WERI-Rb-1 (cell line): Measurements from ENCODE around the gene TUB.

Experiments
- DNase-seq: peaks from one replicate; pipeline ENCODE4 v3.0.0-alpha.2; 2020
- H3K27ac ChIP-seq: fragments of 250-450 bp; sonication (Bioruptor Pico); 2 replicates; pipeline ENCODE4 v1.5.1; 2020; ENCODE audit warnings: mild to moderate bottlenecking, moderate library complexity
- H3K27me3 ChIP-seq: fragments of 250-450 bp; sonication (Bioruptor Pico); 2 replicates; pipeline ENCODE4 v1.5.1; 2021; ENCODE audit warnings: mild to moderate bottlenecking, low read depth, moderate library complexity; ENCODE audit not compliant: insufficient read depth, severe bottlenecking
- H3K36me3 ChIP-seq: fragments of 250-450 bp; sonication (Bioruptor Pico); 2 replicates; pipeline ENCODE4 v1.5.1; 2020; ENCODE audit warnings: mild to moderate bottlenecking, moderate library complexity
- H3K4me3 ChIP-seq: 2 replicates; pipeline ENCODE4 v1.5.1; 2011; ENCODE audit warnings: low read depth, mild to moderate bottlenecking, control low read depth, low read length
- H3K9me3 ChIP-seq: fragments of 250-450 bp; sonication (Bioruptor Pico); 2 replicates; pipeline ENCODE4 v1.5.1; 2021; ENCODE audit warnings: mild to moderate bottlenecking, moderate library complexity; ENCODE audit not compliant: severe bottlenecking
- CTCF ChIP-seq: IDR thresholded peaks from 2 replicates; pipeline ENCODE4 v1.5.1; 2011; ENCODE audit warnings: low read depth, mild to moderate bottlenecking, control low read depth, inconsistent platforms, low read length

The TUB gene, protein sequence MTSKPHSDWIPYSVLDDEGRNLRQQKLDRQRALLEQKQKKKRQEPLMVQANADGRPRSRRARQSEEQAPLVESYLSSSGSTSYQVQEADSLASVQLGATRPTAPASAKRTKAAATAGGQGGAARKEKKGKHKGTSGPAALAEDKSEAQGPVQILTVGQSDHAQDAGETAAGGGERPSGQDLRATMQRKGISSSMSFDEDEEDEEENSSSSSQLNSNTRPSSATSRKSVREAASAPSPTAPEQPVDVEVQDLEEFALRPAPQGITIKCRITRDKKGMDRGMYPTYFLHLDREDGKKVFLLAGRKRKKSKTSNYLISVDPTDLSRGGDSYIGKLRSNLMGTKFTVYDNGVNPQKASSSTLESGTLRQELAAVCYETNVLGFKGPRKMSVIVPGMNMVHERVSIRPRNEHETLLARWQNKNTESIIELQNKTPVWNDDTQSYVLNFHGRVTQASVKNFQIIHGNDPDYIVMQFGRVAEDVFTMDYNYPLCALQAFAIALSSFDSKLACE

DNA sequence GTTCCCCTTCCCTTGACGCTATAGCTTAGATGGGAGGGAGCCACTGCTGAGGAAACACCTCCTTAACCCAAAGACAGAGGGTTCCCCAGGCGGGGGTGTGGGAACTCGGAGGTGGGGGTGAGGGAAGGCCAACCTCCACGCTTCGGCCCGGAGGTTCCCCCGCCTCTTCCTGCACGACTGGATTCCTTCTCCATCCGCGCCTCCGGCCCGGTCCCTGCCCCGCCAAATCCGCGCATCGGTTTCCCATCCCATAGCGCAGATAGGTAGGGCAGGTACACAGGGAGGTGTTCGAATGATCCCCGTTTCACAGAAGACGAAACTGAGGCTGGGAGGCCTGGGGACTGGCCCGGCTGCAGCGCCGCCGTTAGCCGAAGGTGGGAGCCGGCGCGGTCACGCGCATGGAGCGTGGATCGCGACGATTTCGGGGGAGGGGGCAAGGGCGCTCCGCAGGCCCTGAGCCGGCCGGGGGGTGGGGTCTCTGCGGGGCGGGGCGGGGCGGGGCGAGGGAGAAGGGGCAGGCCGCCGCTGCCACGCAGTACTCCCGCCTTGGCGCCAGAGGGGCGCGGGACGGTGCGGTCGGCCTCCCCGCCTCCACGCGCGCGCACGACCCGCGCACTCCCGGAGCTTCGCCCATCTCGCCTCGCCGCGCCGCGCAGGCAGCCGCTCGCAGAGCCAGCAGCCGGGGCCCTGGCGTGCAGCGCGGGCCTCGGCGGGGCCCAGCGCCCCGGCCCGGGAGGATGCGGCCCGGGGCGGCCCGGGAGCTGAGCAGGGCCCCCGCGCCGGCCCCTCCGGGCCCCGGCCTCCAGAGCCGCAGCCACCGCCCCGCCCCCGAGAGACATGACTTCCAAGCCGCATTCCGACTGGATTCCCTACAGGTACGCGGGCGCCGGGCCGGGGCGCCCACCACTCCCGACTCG lies at the start of gene TUB:
TSS of gene TUB (plus strand) at position 538 of the 917 bp plus-strand sequence. CDS start at position 838, 300 bp downstream.
- no peak for TF ChIP-seq CTCF
- no peaks in the 10 kb centered on the region for H3K9me3 ChIP-seq
- no peaks in the 10 kb centered on the region for H3K36me3 ChIP-seq
- no peak for DNase-seq
- H3K4me3 ChIP-seq = no peak within 1 kb of the TSS
- H3K27ac ChIP-seq = no peak within 1 kb of the TSS
- H3K27me3 ChIP-seq = no peaks in the 10 kb centered on the region

- Histone ChIP-seq H3K9me3 (no peaks in the 10 kb centered on the region), H3K36me3 (no peaks in the 10 kb centered on the region), H3K4me3 (no peak overlapping the region), H3K27me3 (no peaks in the 10 kb centered on the region), H3K27ac (peak overlapping the region; percentile 73)
- no peak for TF ChIP-seq CTCF
- no peak for DNase-seq
Measured at GRCh38 chr11:8031248-8032115, 49.5 kb upstream of the TUB start.

GRCh38 chr11:8032122-8032521 lies 48.9 kb upstream of the TUB start:
- H3K4me3 ChIP-seq = no peak overlapping the region
- no peak for DNase-seq
- peak overlapping the region; percentile 73 for H3K27ac ChIP-seq
- no peak for TF ChIP-seq CTCF
- no peaks in the 10 kb centered on the region for H3K36me3 ChIP-seq
- no peaks in the 10 kb centered on the region for H3K27me3 ChIP-seq
- no peaks in the 10 kb centered on the region for H3K9me3 ChIP-seq

DNA sequence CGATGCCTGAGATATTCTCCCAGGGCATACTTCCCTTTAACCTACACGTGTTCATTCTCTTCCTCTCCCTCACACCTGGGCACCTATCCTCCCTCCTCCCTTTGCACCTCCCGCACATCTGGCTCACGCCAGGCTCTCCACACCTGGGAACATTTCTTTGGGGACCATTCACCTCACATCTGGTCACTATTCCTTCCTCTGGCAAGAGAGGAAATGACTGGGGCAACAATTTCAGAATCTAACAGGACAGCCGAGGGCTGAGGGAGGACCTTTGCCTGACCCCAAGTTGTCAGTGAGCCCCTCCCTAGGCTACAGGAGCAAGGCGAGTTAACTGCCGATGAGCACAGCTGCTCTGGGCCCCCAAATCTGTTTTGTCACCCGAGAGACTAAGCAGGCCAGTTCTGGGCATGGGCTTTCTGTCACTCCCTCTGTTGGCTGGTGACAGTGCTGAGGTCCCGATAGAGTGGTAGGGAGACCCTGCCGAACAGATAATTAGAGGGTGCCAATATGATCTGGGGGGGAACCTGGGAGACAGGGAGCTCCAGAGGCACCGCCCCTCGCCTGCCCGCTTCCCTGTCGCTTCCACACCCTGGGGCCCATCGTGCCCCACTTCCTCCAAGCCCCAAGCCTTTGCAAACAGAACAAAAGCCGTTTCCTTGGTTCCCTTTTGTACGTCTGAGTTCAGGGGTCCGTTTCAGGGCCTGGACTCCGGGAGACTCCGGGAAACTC lies 48.3 kb upstream of the TUB start:
- Histone ChIP-seq H3K36me3 (no peaks in the 10 kb centered on the region), H3K9me3 (no peaks in the 10 kb centered on the region), H3K4me3 (no peak overlapping the region), H3K27ac (no peak overlapping the region), H3K27me3 (no peaks in the 10 kb centered on the region)
- no peak for DNase-seq
- TF ChIP-seq CTCF = no peak
